HCT116 (cell line): ENCODE data around the gene COL16A1. TPM values are rescaled to one million over a fixed set of nuclear protein-coding genes. Genes with fewer than 3 reads are reported as not detected.

ENCODE experiments used
- ATAC-seq: fragments of 200-7000 bp; cut with Tn5 transposase; 2 replicates; pipeline ENCODE4 v1.9.1; 2020; ENCODE audit warnings: mild to moderate bottlenecking, moderate library complexity
- BruUV-seq: library from RNA; stranded (reverse); fragments of 400-500 nt; replicated peaks from 2 replicates; lab custom pipeline; 2021; lab: Mats Ljungman, UMichigan
- CTCF ChIA-PET: fragments of 300-600 bp; sonication (Branson Sonifier 250); formaldehyde crosslinking; loops from one replicate; lab custom pipeline; 2021; ENCODE audit warnings: antibody characterized with exemption; lab: Charles Lee
- POLR2A ChIA-PET: fragments of 300-600, 350-600 bp; sonication (Branson Sonifier 250); formaldehyde crosslinking; loops from one replicate; lab custom pipeline; 2021; ENCODE audit warnings: antibody characterized with exemption; lab: Charles Lee
- RAD21 ChIA-PET, 2 experiments: fragments of 300-600 bp; sonication (Branson Sonifier 250); formaldehyde crosslinking; loops; one replicate each; lab custom pipeline; 2023; ENCODE audit warnings: low total read pairs in 2 of 2; ENCODE audit not compliant: uncharacterized antibody in 2 of 2, unreplicated experiment in 2 of 2, low non-redundant PET in 1 of 2; lab: Charles Lee
- DNase-seq: peaks from one replicate; pipeline ENCODE4 v3.0.0-alpha.2; 2010; ENCODE audit warnings: low read depth, low spot score
- H2AFZ ChIP-seq: fragments of 200-600 bp; shearing (Covaris generic), sonication (generic); 2 replicates; pipeline ENCODE4 v1.6.1; 2017; ENCODE audit warnings: low read depth, mixed run types, mixed read lengths, antibody characterized with exemption, low read length; ENCODE audit not compliant: poor library complexity, severe bottlenecking
- H3K27ac ChIP-seq: 2 replicates; pipeline ENCODE4 v1.5.1; 2012; ENCODE audit warnings: low read depth, low read length
- H3K27me3 ChIP-seq: fragments of 200-600 bp; sonication (generic); 2 replicates; pipeline ENCODE4 v1.6.1; 2016; ENCODE audit warnings: mixed run types, low read length, mixed read lengths; ENCODE audit not compliant: insufficient read depth
- H3K36me3 ChIP-seq, 2 experiments: fragments of 200-500 bp in 1 of 2; fragments of 200-600 bp in 1 of 2; sonication (Bioruptor generic) in 1 of 2; sonication (generic) in 1 of 2; 2 replicates each; pipeline versions ENCODE4 v1.5.1 to v1.6.1; 2014 to 2016; ENCODE audit warnings: low read length in 2 of 2, inconsistent platforms in 1 of 2, mixed read lengths in 1 of 2, mixed run types in 1 of 2; ENCODE audit not compliant: insufficient read depth in 2 of 2, control insufficient read depth in 1 of 2
- H3K4me1 ChIP-seq, 2 experiments: fragments of 200-600 bp in 1 of 2; sonication (generic) in 1 of 2; 2 replicates each; pipeline versions ENCODE4 v1.5.1 to v1.6.1; 2012 to 2017; ENCODE audit warnings: low read length in 2 of 2, inconsistent platforms in 1 of 2, mild to moderate bottlenecking in 1 of 2, mixed read lengths in 1 of 2, mixed run types in 1 of 2, moderate library complexity in 1 of 2; ENCODE audit not compliant: insufficient read depth in 2 of 2, control insufficient read depth in 1 of 2
- H3K4me2 ChIP-seq: fragments of 200-600 bp; sonication (generic); 2 replicates; pipeline ENCODE4 v1.6.1; 2017; ENCODE audit warnings: mixed run types, low read length, mixed read lengths
- H3K4me3 ChIP-seq, 2 experiments: fragments of 200-600 bp in 1 of 2; sonication (generic) in 1 of 2; replicated peaks in 1 of 2; 2 replicates each; pipeline ENCODE4 v1.5.1; 2011 to 2016; ENCODE audit warnings: low read length in 2 of 2, control low read depth in 1 of 2, low read depth in 1 of 2, mild to moderate bottlenecking in 1 of 2, mixed read lengths in 1 of 2, mixed run types in 1 of 2
- H3K79me2 ChIP-seq: fragments of 200-600 bp; sonication (generic); 2 replicates; pipeline ENCODE4 v1.6.1; 2017; ENCODE audit warnings: mild to moderate bottlenecking, mixed run types, low read length, moderate library complexity, mixed read lengths; ENCODE audit not compliant: insufficient read depth
- H3K9ac ChIP-seq: fragments of 200-600 bp; sonication (generic); 2 replicates; pipeline ENCODE4 v1.6.1; 2016; ENCODE audit warnings: low read length, mixed read lengths
- H3K9me2 ChIP-seq: fragments of 200-600 bp; sonication (generic), shearing (Covaris generic); 2 replicates; pipeline ENCODE4 v1.6.1; 2017; ENCODE audit warnings: mixed run types, mild to moderate bottlenecking, moderate library complexity; ENCODE audit not compliant: insufficient read depth
- H3K9me3 ChIP-seq, 2 experiments: fragments of 200-500 bp in 1 of 2; fragments of 200-600 bp in 1 of 2; sonication (Bioruptor generic) in 1 of 2; sonication (generic) in 1 of 2; 2 replicates each; pipeline ENCODE4 v1.6.1; 2014 to 2017; ENCODE audit warnings: low read length in 2 of 2, mixed read lengths in 2 of 2, inconsistent platforms in 1 of 2, low read depth in 1 of 2, mild to moderate bottlenecking in 1 of 2, mixed run types in 1 of 2, moderate library complexity in 1 of 2; ENCODE audit not compliant: control insufficient read depth in 1 of 2, insufficient read depth in 1 of 2
- H4K20me1 ChIP-seq: fragments of 200-600 bp; sonication (generic), shearing (Covaris generic); 2 replicates; pipeline ENCODE4 v1.6.1; 2017; ENCODE audit warnings: mixed run types, mild to moderate bottlenecking, moderate library complexity; ENCODE audit not compliant: insufficient read depth
- CEBPB ChIP-seq: IDR thresholded peaks from 2 replicates; pipeline ENCODE4 v1.6.1; 2012; ENCODE audit warnings: low read depth
- CTCF ChIP-seq, 3 experiments: fragments of 200-600 bp in 1 of 3; sonication (generic) in 1 of 3; IDR thresholded peaks in 2 of 3; conservative IDR thresholded peaks in 1 of 3; 2 replicates each; pipeline ENCODE4 v1.5.1; 2012 to 2017; ENCODE audit warnings: low read depth in 2 of 3, low read length in 2 of 3, antibody characterized with exemption in 1 of 3, borderline replicate concordance in 1 of 3, control low read depth in 1 of 3, mild to moderate bottlenecking in 1 of 3, mixed read lengths in 1 of 3, mixed run types in 1 of 3, moderate library complexity in 1 of 3; ENCODE audit not compliant: insufficient read depth in 1 of 3
- EZH2 ChIP-seq: fragments of 200-600 bp; sonication (generic); IDR thresholded peaks from 2 replicates; pipeline ENCODE4 v1.6.1; 2017; ENCODE audit warnings: antibody characterized with exemption, mixed run types
- TCF7L2 ChIP-seq: IDR thresholded peaks from 2 replicates; pipeline ENCODE4 v1.7.0; 2011; ENCODE audit warnings: borderline replicate concordance, inconsistent platforms; ENCODE audit not compliant: insufficient read depth, insufficient read length; ENCODE audit errors: extremely low read depth
- ZFX ChIP-seq: fragments of 450-650 bp; IDR thresholded peaks from 2 replicates; pipeline ENCODE4 v1.6.1; 2017
- intact Hi-C: fragments of 100-400 bp; cut with micrococcal nuclease; formaldehyde crosslinking; loops from 2 replicates; pipeline ENCODE4 v1.10.0; 2022
- total RNA-seq: library from RNA; stranded (reverse); gene quantifications from one replicate; pipeline ENCODE4 v1.2.1, GENCODE V29; 2021; ENCODE audit not compliant: unreplicated experiment

COL16A1 gene
- total RNA-seq, 1 experiment from 2014 or later, result 2.2 TPM

GRCh38 chr1:31696242-31696641, 7.6 kb downstream of the COL16A1 start:
- Histone ChIP-seq H3K79me2 (no peaks in the 10 kb centered on the region), H3K9ac (no peak overlapping the region), H3K27ac (no peak overlapping the region), H2AFZ (no peak overlapping the region), H3K27me3 (no peaks in the 10 kb centered on the region), H3K9me3 (no peaks in the 10 kb centered on the region), H3K36me3 (no peaks in the 10 kb centered on the region), H4K20me1 (no peaks in the 10 kb centered on the region), H3K4me1 (peaks cover 13 to 31% of the 10 kb centered on the region in 2 experiments), H3K4me2 (no peak overlapping the region), H3K4me3 (no peak overlapping the region), H3K9me2 (no peaks in the 10 kb centered on the region)
- no peak for ATAC-seq
- ChIA-PET POLR2A (interaction anchor here (1.3 kb wide), 1 partner anchor 11 kb away, joined by 3 read pairs; no protein-coding TSS in a partner anchor), CTCF (no interaction called here), RAD21 (no interaction called here)
- no TSS peak for BruUV-seq
- intact Hi-C loops, result no loop called here
- TF ChIP-seq CEBPB, result no peak
- DNase-seq, result no peak

GRCh38 chr1:31695327-31695726, 8.5 kb downstream of the COL16A1 start:
- Histone ChIP-seq H4K20me1 (no peaks in the 10 kb centered on the region), H3K79me2 (no peaks in the 10 kb centered on the region), H3K9me2 (no peaks in the 10 kb centered on the region), H2AFZ (no peak overlapping the region), H3K9ac (no peak overlapping the region), H3K4me3 (no peak overlapping the region), H3K4me2 (no peak overlapping the region), H3K4me1 (peaks cover 6 to 31% of the 10 kb centered on the region in 2 experiments), H3K27ac (no peak overlapping the region), H3K9me3 (no peaks in the 10 kb centered on the region), H3K36me3 (no peaks in the 10 kb centered on the region), H3K27me3 (no peaks in the 10 kb centered on the region)
- no peak for ATAC-seq
- no TSS peak for BruUV-seq
- TF ChIP-seq ZFX (no peak), CTCF (IDR thresholded peaks at IDR 0.05 in 2 of 3, conservative IDR thresholded peaks at IDR 0.05 in 1 of 3; ENCODE audit: borderline replicate concordance in 1 of 3, insufficient read depth in 1 of 3, low read depth in 2 of 3, low read length in 2 of 3) (no peak), TCF7L2 (no peak), EZH2 (no peak)
- CTCF ChIA-PET, result interaction anchor here (1.0 kb wide), 1 partner anchor 94 kb away, joined by 3 read pairs; no protein-coding TSS in a partner anchor
- RAD21 ChIA-PET, result no interaction called here
- POLR2A ChIA-PET, result no interaction called here
- intact Hi-C loops, result no loop called here
- DNase-seq, result no peak
